NCI-H460 (cell line): Measurements from ENCODE around the gene NR2C2. TPM values are rescaled to one million over a fixed set of nuclear protein-coding genes. Genes with fewer than 3 reads are reported as not detected.

Source experiments
- DNase-seq: peaks from one replicate; pipeline ENCODE4 v3.0.0-alpha.2; 2016; ENCODE audit warnings: low read depth; ENCODE audit errors: extremely low read depth
- total RNA-seq: library from RNA; depleted of rRNA; stranded (reverse); fragments of >200 nt; shearing (Covaris generic); gene quantifications from 2 replicates; pipeline ENCODE4 v1.2.3, GENCODE V29; 2014

Gene NR2C2
- total RNA-seq, 1 experiment from 2014 or later: 19.2 TPM

DNA sequence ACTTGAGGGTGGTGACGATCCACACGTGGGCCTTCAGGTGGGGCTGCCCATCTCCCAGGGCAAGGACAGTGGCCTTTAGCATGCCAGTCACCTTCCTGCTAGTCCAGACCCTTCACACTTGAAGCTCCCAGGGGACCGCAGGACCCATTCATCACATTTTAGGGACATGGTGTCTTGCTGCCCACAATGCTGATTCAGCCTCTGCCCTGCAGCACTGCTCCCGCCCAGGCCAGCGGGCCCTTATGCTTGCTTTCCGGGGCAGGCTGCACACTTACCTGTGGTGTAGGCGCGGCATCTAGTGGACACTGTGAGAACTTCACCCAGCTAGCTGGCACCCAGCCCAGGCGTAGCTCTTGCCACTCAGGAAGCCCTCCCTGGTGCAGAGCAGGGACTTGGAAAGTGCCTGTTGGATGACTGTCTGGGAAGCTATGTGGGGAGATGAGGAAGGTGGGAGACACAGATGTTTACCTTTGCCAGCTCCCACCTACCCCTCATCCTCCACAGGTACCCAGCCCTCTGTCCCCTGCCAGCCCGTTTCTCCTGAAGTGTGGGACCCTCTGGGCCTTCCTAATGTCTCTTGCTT lies 26.3 kb upstream of the NR2C2 start:
- DNase-seq: peak; percentile 69

DNA sequence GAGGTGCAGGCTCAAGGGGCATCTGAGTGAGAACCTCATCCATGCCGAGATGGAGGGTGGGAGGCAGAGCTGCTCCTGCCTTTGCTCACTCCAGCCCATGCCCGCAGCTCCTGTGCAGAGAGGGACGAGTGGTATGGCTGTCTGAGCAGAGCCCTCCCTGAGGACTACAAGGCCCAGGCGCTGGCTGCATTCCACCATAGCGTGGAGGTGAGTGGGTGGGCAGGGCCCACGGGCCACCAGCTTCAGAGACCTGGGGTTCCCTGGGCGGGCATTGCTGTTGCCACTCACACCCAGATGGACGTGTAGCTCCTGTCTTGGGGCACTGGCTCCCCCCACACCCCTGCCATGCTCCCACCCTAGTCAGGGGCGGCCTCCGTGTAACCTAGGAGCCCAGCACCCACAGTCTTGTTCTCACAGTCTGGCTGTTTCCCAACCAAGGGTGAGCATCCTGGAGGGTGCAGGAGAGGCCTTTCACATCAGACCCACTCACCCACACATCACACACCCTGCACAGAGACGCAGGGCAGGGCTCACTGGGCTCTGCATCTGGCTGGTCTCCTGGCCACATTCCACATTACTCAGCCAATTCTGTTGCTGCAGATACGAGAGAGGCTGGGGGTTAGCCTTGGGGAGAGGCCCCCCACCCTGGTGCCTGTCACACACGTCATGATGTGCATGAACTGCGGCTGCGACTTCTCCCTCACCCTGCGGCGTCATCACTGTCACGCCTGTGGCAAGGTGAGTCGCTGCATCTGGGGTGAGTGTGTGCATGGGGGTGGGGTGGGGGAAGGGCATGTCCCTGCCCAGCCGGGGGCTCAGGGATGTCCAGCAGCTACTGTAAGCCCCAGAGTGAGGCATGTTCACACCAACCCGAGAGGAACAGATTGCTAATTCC lies 25.3 kb upstream of the NR2C2 start:
- DNase-seq: no peak

- no peak for DNase-seq
These were observed 24.5 kb upstream of the NR2C2 start for GRCh38 chr3:14922863-14923262.

GRCh38 chr3:14923476-14923875 lies 23.9 kb upstream of the NR2C2 start:
- no peak for DNase-seq

GRCh38 chr3:14925729-14926591 lies 21.4 kb upstream of the NR2C2 start:
- peak; percentile 47 for DNase-seq

GRCh38 chr3:14926592-14926991 lies 20.8 kb upstream of the NR2C2 start:
- DNase-seq: no peak

DNA sequence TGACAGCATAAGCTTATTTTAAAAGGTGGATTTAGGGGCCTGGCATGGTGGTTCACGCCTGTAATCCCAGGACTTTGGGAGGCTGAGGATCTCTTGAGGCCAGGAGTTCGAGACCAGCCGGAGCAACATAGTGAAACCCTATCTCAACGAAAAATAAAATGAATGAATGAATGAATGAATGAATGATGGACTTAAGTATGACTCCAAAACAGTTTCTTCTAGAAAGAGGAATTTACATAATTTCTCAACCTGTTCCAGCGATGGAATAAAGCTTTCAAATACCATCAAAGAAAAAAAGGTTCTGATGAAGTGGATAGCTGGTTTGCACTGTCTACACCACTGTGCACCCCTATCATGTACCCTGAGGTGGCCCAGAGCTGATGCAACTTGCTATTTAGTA lies 20.1 kb upstream of the NR2C2 start:
- no peak for DNase-seq

DNA sequence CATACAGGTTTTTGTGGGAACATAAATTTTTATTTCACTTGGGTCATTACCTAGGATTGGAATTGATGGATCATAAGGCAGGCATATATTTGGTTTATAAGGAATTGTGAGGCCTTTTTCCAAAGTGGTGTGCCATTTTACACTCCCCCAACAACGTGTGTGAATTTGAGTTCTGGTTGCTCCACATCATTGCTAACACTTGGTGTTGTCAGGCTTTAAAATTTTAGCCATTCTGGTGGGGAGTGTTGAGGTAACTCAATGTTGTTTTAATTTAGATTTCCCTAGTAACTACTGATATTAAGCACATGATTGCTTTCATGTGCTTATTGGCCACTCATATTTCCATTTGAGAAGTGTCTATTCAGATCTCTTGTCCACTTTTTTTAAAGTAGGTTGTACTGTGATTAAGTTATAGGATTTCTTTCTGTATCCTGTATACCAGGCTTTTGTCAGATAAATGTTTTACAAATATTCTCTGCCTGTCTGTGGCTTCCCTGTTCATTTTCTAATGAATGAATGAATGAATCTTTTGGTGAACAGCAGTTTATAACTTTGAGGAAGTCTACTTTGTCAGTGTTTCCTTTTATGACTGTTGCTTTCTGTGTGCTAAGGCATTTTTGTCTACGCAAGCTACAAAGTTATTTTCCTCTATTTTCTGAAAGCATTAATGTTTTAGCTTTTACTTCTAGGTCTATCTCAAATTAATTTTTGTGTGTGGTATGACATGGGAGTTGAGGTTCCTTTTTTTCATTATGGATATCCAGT lies 17.9 kb upstream of the NR2C2 start:
- no peak for DNase-seq

DNA sequence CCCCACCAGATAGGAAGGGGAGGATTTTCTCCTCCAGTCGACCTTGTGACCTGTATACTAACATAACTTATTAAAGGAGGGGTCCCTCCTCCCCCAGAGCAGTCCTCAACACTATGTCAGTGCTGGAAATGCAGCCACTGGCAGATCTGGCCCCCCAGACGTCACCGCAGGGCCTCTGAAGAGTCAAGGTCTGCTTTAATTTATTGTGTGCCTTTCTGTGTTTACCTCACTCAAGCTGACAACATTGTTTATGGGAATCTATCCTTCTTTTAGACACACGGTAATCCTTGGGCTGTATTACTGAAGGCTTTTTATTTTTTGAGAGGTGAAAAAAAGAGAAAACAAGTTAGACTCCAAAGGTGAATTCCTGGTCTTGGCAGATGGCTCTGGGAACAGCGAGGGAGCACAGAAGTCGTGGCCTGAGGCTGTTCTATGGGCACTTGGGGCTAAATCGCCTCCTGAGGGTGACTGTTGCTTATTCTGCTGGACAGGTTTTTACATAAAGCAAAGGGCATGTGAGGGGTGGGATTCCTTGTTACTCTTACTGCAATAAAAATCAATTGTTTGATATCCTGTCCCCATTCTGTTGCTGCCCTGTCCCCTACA lies 13.5 kb upstream of the NR2C2 start:
- no peak for DNase-seq

DNA sequence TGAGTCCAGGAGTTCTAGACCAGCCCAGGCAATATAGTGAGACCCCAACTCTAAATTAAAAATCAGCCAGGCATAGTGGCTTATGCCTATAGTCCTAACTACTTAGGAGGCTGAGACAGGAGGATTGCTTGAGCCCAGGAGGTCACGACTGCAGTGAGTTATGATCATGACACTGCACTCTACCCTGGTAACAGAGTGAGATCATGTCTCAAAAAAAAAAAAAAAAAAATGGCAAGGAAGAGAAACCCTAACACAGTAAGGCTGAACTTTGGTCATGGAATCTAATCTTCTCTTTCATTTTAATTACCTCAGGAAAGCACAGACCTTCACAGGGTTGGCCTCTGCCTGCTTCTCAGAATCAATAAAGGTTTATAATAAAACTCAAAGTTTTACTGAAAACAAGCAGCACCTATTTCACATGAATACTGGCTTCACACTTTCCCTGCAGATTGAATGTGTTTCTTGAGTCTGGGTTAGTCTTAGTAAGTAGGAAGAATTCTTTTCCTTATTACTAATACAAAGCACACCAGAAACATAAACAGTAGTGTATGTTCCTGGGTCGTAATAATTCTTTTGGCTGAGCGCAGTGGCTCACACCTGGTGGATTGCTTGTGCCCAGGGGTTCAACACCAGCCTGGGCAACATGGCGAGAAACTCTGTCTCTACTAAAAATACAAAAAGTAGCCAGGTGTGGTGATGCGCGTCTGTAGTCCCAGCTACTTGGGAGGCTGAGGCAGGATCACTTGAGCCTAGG lies 11.6 kb upstream of the NR2C2 start:
- no peak for DNase-seq

- DNase-seq: no peak
These were observed 8.4 kb upstream of the NR2C2 start for GRCh38 chr3:14938954-14939353.

GRCh38 chr3:14941871-14942270 lies 5.5 kb upstream of the NR2C2 start:
- no peak for DNase-seq

GRCh38 chr3:14943042-14943441 lies 4.3 kb upstream of the NR2C2 start:
- no peak for DNase-seq

DNA sequence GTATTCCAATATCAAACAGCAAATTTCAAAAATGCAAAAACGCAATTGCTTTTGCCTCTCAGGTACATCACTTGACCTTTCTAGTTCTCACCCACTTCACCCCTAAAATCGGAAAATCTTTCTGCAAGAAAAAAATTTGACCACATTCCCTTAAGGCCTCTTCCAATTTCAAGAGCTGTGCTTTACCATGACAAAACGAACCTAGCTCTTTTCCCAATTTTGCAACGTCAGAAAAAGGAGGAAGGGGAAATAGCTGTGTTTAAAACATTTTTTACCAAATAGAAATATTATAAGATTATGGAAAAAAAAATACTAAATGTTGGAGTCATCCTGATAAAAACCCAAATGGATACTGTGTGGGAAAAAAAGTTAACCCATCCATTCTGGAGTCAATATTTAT lies 1.1 kb upstream of the NR2C2 start:
- DNase-seq: no peak

GRCh38 chr3:14946739-14947099 lies 664 bp upstream of the NR2C2 start:
- no peak for DNase-seq

DNA sequence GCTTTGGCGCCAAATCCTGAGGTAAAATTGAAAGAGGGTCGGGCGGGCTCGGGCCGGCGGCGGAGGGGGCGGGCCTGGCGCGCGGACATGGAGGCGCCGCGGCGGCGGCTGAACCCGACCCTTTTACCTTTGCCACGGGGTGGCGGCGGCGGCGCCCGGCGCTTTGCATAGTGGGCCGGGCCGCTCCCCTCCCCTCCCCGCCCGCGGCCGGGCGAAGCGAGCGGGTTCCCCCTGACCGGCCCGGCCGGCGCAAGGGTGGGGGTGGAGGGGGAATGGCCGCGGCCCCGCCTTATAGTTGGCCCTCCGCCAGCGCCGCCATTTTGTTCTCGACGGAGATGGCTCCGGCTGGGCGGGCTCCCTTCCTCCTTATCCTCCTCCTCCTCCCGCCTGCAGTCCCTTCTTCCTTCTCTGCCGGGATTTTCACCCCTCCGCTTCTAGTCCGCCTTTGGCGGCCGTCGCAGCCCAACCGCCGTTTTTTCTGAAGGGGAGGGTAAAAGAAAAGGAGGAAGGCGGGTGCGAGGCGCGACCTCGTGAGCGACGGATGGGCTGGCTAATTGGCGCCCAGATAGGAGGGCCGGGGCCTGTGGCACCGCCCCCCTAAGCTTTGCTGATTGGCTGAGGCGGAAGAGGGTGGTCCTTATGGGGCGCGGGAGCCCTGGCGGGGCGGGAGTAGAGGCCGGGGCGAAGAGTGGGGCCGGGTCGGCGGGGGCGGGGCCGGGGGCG lies 664 bp downstream of the NR2C2 start:
- DNase-seq: peak; percentile 93

DNA sequence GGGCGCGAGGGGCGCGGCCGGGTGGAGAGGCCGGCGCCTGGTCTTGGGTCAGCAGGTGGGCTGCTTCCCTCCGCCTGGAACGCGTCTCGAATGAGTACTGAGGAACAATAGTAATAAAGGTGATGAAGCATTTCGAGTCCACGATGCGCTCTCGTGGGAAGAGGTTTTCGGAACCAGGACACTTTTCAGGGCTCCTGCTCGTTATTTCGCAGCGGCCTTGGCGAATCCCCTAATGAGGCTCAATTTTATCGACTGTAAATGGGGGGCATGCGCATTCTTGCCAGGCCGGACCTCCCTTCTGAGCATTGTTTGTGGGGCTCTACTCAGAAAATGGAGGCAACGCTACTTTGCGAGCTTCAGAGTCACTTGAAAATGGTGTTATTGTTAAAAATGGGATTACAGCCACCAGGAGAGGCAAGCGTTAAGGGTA lies 1.2 kb downstream of the NR2C2 start:
- DNase-seq: no peak

DNA sequence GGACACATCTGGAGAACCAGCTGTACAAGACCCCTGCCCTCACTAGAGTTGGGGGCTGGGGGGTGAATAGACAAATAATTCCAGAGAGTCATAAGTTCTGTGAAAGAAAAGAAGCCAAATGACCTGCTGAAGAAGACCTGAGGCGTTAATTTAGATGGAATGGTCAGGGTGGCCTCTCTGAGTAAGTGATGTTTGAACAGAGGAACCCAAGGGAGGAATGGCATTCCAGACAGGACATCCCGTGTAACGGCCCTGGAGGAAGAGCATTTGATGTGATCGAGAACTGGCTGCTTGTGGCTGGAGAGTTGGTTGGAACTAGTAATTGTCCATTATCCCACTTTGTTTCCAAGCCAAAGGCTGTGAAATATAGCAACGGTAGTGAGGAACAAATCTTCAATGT lies 1.7 kb downstream of the NR2C2 start:
- DNase-seq: no peak

- no peak for DNase-seq
These were observed 2.9 kb downstream of the NR2C2 start for GRCh38 chr3:14950274-14950673.
